Lower leg skin (tissue), 4 donors: Measurements from ENCODE around the gene FNDC3B. TPM values are rescaled to one million over a fixed set of nuclear protein-coding genes. Genes with fewer than 3 reads are reported as not detected.

Experiments
- DNase-seq, 2 donors: peaks; one replicate each; pipeline ENCODE4 v3.0.0-alpha.2; 2019; ENCODE audit warnings: low spot score in 2 of 2
- H3K4me3 ChIP-seq: fragments of 200-600 bp; sonication (generic); 2 replicates; pipeline ENCODE4 v1.5.1; 2017; ENCODE audit warnings: mild to moderate bottlenecking, low read depth; ENCODE audit not compliant: poor library complexity, severe bottlenecking
- POLR2A ChIP-seq, 2 donors: fragments of 450-650 bp; IDR thresholded peaks; one replicate each; pipeline ENCODE4 v1.6.1; 2016 to 2017; ENCODE audit warnings: antibody characterized with exemption in 2 of 2, mild to moderate bottlenecking in 1 of 2, moderate library complexity in 1 of 2
- WGBS, 2 donors: methylation state at CpG; one replicate each; pipeline ENCODE4 v1.1.5; 2018; 5-methylcytosine and 5-hydroxymethylcytosine counted together
- intact Hi-C: fragments of 100-400 bp; cut with DNase I; formaldehyde crosslinking; loops from one replicate; pipeline ENCODE4 v1.15.0; 2023; ENCODE audit warnings: low total_unique reads
- total RNA-seq, 4 donors: library from RNA; depleted of rRNA; stranded (reverse); fragments of >200 nt; gene quantifications; one replicate each; pipeline ENCODE4 v1.1.0, GENCODE V29; 2016
- TF ChIP-seq, protein P1 (sequence below), 3 donors: fragments of 450-650 bp; IDR thresholded peaks; one replicate each; pipeline ENCODE4 v1.5.1; 2016; ENCODE audit warnings: antibody characterized with exemption in 3 of 3, mild to moderate bottlenecking in 3 of 3, moderate library complexity in 2 of 3

FNDC3B gene
- total RNA-seq, 4 donors from 2014 or later, result 22.9 to 39.3 (median 23.2) TPM

GRCh38 chr3:172129850-172130716 is 90.7 kb downstream of the FNDC3B start:
- TF ChIP-seq, protein P1, sequence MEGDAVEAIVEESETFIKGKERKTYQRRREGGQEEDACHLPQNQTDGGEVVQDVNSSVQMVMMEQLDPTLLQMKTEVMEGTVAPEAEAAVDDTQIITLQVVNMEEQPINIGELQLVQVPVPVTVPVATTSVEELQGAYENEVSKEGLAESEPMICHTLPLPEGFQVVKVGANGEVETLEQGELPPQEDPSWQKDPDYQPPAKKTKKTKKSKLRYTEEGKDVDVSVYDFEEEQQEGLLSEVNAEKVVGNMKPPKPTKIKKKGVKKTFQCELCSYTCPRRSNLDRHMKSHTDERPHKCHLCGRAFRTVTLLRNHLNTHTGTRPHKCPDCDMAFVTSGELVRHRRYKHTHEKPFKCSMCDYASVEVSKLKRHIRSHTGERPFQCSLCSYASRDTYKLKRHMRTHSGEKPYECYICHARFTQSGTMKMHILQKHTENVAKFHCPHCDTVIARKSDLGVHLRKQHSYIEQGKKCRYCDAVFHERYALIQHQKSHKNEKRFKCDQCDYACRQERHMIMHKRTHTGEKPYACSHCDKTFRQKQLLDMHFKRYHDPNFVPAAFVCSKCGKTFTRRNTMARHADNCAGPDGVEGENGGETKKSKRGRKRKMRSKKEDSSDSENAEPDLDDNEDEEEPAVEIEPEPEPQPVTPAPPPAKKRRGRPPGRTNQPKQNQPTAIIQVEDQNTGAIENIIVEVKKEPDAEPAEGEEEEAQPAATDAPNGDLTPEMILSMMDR (IDR thresholded peaks at IDR 0.05), result no peak
- no peak for TF ChIP-seq POLR2A (IDR thresholded peaks at IDR 0.05)
- intact Hi-C loops, result no loop called here
- WGBS, 2 donors, result 24 to 32% methylated on average over 16 of the region's 16 CpGs
- peak; percentile 94 to 98 for DNase-seq
- no peak overlapping the region for H3K4me3 ChIP-seq

GRCh38 chr3:172130717-172131050 is 91.3 kb downstream of the FNDC3B start:
- TF ChIP-seq, protein P1 (IDR thresholded peaks at IDR 0.05), result no peak
- no peak for TF ChIP-seq POLR2A (IDR thresholded peaks at IDR 0.05)
- WGBS, 2 donors, result 26 to 51% methylated on average over 2 of the region's 2 CpGs

GRCh38 chr3:172131746-172132145 is 92.4 kb downstream of the FNDC3B start:
- H3K4me3 ChIP-seq, result no peak overlapping the region
- DNase-seq, result no peak
- intact Hi-C loops, result no loop called here
- no peak for TF ChIP-seq POLR2A (IDR thresholded peaks at IDR 0.05)
- TF ChIP-seq, protein P1 (IDR thresholded peaks at IDR 0.05), result no peak
- 91 to 94% methylated on average over 1 of the region's 1 CpG for WGBS, 2 donors

More at GRCh38 chr3:172130717-172131050, 91.3 kb downstream of the FNDC3B start:
- no peak overlapping the region for H3K4me3 ChIP-seq
- intact Hi-C loops, result no loop called here
- DNase-seq, result no peak

DNA sequence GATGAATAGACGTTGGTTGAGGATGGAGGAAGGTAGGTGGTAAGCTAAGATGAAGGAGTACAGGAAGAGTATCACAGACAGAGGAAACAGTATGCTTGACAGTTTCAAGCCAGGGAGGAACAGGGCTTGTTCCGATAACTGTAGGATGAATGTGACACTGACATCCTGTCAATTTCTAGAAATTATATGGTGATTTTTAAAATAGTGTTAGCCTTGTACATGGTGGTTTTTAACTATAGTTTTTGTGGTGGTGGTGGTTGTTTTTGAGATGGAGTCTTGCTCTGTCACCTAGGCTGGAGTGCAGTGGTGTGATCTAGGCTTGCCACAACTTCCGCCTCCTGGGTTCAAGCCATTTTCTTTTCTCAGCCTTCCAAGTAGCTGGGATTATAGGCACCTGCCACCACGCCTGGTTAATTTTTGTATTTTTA is 92.8 kb downstream of the FNDC3B start:
- DNase-seq, result no peak
- intact Hi-C loops, result no loop called here
- TF ChIP-seq POLR2A (IDR thresholded peaks at IDR 0.05), result no peak
- TF ChIP-seq, protein P1 (IDR thresholded peaks at IDR 0.05), result no peak
- no peak overlapping the region for H3K4me3 ChIP-seq
- WGBS, 2 donors, result 88 to 93% methylated on average over 4 of the region's 4 CpGs

- WGBS, 2 donors, result 90 to 97% methylated on average over 3 of the region's 3 CpGs
- TF ChIP-seq, protein P1 (IDR thresholded peaks at IDR 0.05), result no peak
- no peak for TF ChIP-seq POLR2A (IDR thresholded peaks at IDR 0.05)
- H3K4me3 ChIP-seq, result no peak overlapping the region
- intact Hi-C loops, result no loop called here
- DNase-seq, result no peak
Observed at GRCh38 chr3:172132721-172133311, 93.4 kb downstream of the FNDC3B start.
